WTC11 (cell line): ENCODE results near the gene CORO6. TPM values are rescaled to one million over a fixed set of nuclear protein-coding genes. Genes with fewer than 3 reads are reported as not detected.

Experiments
- ATAC-seq: fragments of 200-7000 bp; cut with Tn5 transposase; 2 replicates; pipeline ENCODE4 v1.10.0; 2021; ENCODE audit warnings: mild to moderate bottlenecking, moderate library complexity
- CTCF ChIA-PET: fragments of 300-600 bp; sonication (Branson Sonifier 250); formaldehyde crosslinking; loops from one replicate; lab custom pipeline; 2021; ENCODE audit warnings: antibody characterized with exemption; lab: Charles Lee
- POLR2A ChIA-PET: fragments of 350-600 bp; sonication (Branson Sonifier 250); formaldehyde crosslinking; loops from one replicate; lab custom pipeline; 2021; ENCODE audit warnings: antibody characterized with exemption; lab: Charles Lee
- DNase-seq: peaks from one replicate; pipeline ENCODE4 v3.0.0; 2021; ENCODE audit warnings: low spot score
- H3K27ac Mint-ChIP-seq: 2 replicates; pipeline ENCODE4 v1.8.0; 2021; ENCODE audit warnings: mixed read lengths
- H3K27me3 Mint-ChIP-seq: 2 replicates; pipeline ENCODE4 v1.8.0; 2021; ENCODE audit warnings: low read depth, mild to moderate bottlenecking, moderate library complexity, mixed read lengths
- H3K36me3 Mint-ChIP-seq: 2 replicates; pipeline ENCODE4 v1.8.0; 2021; ENCODE audit warnings: mixed read lengths
- H3K4me1 Mint-ChIP-seq: 2 replicates; pipeline ENCODE4 v1.8.0; 2022; ENCODE audit warnings: mixed read lengths
- H3K4me3 Mint-ChIP-seq: 2 replicates; pipeline ENCODE4 v1.8.0; 2021; ENCODE audit warnings: mild to moderate bottlenecking, moderate library complexity, mixed read lengths
- H3K9me3 Mint-ChIP-seq: 2 replicates; pipeline ENCODE4 v1.8.0; 2021; ENCODE audit warnings: mixed read lengths
- CTCF ChIP-seq: fragments of 200-600 bp; IDR thresholded peaks from 2 replicates; pipeline ENCODE4 v1.8.0; 2022; ENCODE audit warnings: antibody characterized with exemption
- HMGXB4 ChIP-seq: sonication (generic); formaldehyde crosslinking; IDR thresholded peaks from 2 replicates; pipeline ENCODE4 v1.8.1; 2023; ENCODE audit warnings: mild to moderate bottlenecking, moderate library complexity, missing genetic modification reagents
- USF2 ChIP-seq: sonication (generic); formaldehyde crosslinking; IDR thresholded peaks from 2 replicates; pipeline ENCODE4 v1.8.1; 2023; ENCODE audit warnings: mild to moderate bottlenecking, missing genetic modification reagents, moderate library complexity
- ZNF232 ChIP-seq: sonication (generic); formaldehyde crosslinking; IDR thresholded peaks from 2 replicates; pipeline ENCODE4 v1.8.0; 2022; ENCODE audit warnings: mild to moderate bottlenecking, missing genetic modification reagents
- ZNF317 ChIP-seq: sonication (generic); formaldehyde crosslinking; IDR thresholded peaks from 2 replicates; pipeline ENCODE4 v1.8.1; 2023; ENCODE audit warnings: low read depth, mild to moderate bottlenecking, moderate library complexity, missing genetic modification reagents, borderline replicate concordance
- ZNF396 ChIP-seq: fragments of 250-450 bp; sonication (Bioruptor Pico); IDR thresholded peaks from 2 replicates; pipeline ENCODE4 v1.8.0; 2021; ENCODE audit warnings: mild to moderate bottlenecking, moderate library complexity, borderline replicate concordance
- total RNA-seq: library from RNA; stranded (reverse); gene quantifications from 3 replicates; pipeline ENCODE4 v1.2.3, GENCODE V29; 2021
- TF ChIP-seq, protein P1 (sequence below): sonication (generic); formaldehyde crosslinking; IDR thresholded peaks from 2 replicates; pipeline ENCODE4 v1.8.0; 2022; ENCODE audit warnings: missing genetic modification reagents
- TF ChIP-seq, protein P2 (sequence below): sonication (generic); formaldehyde crosslinking; IDR thresholded peaks from 2 replicates; pipeline ENCODE4 v1.8.0; 2023; ENCODE audit warnings: mild to moderate bottlenecking, missing genetic modification reagents
- TF ChIP-seq, protein P3 (sequence below): sonication (generic); formaldehyde crosslinking; IDR thresholded peaks from 2 replicates; pipeline ENCODE4 v1.8.0; 2023; ENCODE audit warnings: missing genetic modification reagents
- TF ChIP-seq, protein P4 (sequence below): sonication (generic); formaldehyde crosslinking; IDR thresholded peaks from 2 replicates; pipeline ENCODE4 v1.8.1; 2023; ENCODE audit warnings: mild to moderate bottlenecking, missing genetic modification reagents
- TF ChIP-seq, protein P5 (sequence below): sonication (generic); formaldehyde crosslinking; conservative IDR thresholded peaks from 2 replicates; pipeline ENCODE4 v1.8.1; 2023; ENCODE audit warnings: mild to moderate bottlenecking, low read depth, missing genetic modification reagents, moderate library complexity
- TF ChIP-seq, protein P6 (sequence below): fragments of 250-450 bp; sonication (Bioruptor Pico); IDR thresholded peaks from 2 replicates; pipeline ENCODE4 v1.9.0; 2021; ENCODE audit warnings: mild to moderate bottlenecking, borderline replicate concordance

CORO6 gene
- total RNA-seq, 1 experiment from 2014 or later, result 8.9 TPM

DNA sequence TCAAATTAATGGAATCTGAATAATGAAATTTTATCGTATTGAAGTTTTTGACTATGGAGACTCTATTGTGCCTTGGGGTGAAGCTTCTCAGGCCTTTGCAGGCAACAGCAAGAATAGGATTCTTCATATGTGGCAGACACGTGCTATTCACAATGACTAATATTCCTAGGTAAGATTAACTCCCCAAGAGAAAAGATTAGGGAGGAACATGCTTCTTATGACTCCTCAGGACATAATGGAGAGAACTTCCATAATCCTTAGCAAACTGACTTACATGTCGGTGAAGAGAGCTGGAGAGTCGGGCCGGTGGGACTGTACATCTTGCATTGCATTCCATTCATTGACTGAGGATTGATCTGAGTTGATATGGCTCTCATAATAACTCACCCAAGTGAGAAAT, 48.9 kb upstream of the CORO6 start:
- H3K27ac Mint-ChIP-seq, result no peak overlapping the region
- no peak overlapping the region for H3K4me3 Mint-ChIP-seq
- ATAC-seq (no peak), DNase-seq (no peak)
- H3K9me3 Mint-ChIP-seq, result no peaks in the 10 kb centered on the region
- ChIA-PET CTCF (interaction anchor here (2.0 kb wide), 1 partner anchor 32 kb away, joined by 6 read pairs; no protein-coding TSS in a partner anchor), POLR2A (no interaction called here)
- TF ChIP-seq ZNF396 (CRISPR knock-in tag), result no peak
- no peak for TF ChIP-seq USF2 (CRISPR knock-in tag)
- TF ChIP-seq, protein P1, sequence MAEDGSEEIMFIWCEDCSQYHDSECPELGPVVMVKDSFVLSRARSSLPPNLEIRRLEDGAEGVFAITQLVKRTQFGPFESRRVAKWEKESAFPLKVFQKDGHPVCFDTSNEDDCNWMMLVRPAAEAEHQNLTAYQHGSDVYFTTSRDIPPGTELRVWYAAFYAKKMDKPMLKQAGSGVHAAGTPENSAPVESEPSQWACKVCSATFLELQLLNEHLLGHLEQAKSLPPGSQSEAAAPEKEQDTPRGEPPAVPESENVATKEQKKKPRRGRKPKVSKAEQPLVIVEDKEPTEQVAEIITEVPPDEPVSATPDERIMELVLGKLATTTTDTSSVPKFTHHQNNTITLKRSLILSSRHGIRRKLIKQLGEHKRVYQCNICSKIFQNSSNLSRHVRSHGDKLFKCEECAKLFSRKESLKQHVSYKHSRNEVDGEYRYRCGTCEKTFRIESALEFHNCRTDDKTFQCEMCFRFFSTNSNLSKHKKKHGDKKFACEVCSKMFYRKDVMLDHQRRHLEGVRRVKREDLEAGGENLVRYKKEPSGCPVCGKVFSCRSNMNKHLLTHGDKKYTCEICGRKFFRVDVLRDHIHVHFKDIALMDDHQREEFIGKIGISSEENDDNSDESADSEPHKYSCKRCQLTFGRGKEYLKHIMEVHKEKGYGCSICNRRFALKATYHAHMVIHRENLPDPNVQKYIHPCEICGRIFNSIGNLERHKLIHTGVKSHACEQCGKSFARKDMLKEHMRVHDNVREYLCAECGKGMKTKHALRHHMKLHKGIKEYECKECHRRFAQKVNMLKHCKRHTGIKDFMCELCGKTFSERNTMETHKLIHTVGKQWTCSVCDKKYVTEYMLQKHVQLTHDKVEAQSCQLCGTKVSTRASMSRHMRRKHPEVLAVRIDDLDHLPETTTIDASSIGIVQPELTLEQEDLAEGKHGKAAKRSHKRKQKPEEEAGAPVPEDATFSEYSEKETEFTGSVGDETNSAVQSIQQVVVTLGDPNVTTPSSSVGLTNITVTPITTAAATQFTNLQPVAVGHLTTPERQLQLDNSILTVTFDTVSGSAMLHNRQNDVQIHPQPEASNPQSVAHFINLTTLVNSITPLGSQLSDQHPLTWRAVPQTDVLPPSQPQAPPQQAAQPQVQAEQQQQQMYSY (CRISPR knock-in tag), result no peak
- TF ChIP-seq ZNF232 (CRISPR knock-in tag), result no peak
- H3K4me1 Mint-ChIP-seq, result peaks cover 6% of the 10 kb centered on the region; the same call in 1 of the 2 replicates
- no peaks in the 10 kb centered on the region for H3K27me3 Mint-ChIP-seq
- no peaks in the 10 kb centered on the region for H3K36me3 Mint-ChIP-seq

DNA sequence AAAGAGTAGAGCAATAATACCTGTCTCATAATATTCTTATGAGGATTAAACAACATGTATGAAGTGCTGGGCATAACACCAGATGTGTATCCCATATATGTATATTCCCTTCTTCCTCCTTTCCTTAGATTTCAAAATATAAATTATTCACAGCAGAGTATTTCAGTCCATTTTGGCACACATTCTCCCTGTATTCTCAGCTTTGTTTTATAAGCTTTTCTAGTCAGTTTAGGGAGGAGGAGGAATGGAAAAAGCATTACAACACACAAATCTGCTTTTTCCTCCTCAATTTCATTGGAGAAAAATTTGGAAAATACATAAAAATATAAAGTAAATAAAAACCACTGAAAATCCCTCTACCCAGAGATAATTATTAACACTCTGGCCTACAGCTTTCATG, 46.6 kb upstream of the CORO6 start:
- Mint-ChIP-seq H3K27me3 (no peaks in the 10 kb centered on the region), H3K9me3 (no peaks in the 10 kb centered on the region), H3K36me3 (peaks cover 3% of the 10 kb centered on the region; the same call in 1 of the 2 replicates), H3K27ac (no peak overlapping the region), H3K4me1 (peaks cover 6% of the 10 kb centered on the region; the same call in 1 of the 2 replicates)
- ATAC-seq, result no peak
- ChIA-PET CTCF (no interaction called here), POLR2A (no interaction called here)
- TF ChIP-seq HMGXB4 (no peak), CTCF (no peak), ZNF317 (CRISPR knock-in tag) (no peak)
- TF ChIP-seq, protein P2, sequence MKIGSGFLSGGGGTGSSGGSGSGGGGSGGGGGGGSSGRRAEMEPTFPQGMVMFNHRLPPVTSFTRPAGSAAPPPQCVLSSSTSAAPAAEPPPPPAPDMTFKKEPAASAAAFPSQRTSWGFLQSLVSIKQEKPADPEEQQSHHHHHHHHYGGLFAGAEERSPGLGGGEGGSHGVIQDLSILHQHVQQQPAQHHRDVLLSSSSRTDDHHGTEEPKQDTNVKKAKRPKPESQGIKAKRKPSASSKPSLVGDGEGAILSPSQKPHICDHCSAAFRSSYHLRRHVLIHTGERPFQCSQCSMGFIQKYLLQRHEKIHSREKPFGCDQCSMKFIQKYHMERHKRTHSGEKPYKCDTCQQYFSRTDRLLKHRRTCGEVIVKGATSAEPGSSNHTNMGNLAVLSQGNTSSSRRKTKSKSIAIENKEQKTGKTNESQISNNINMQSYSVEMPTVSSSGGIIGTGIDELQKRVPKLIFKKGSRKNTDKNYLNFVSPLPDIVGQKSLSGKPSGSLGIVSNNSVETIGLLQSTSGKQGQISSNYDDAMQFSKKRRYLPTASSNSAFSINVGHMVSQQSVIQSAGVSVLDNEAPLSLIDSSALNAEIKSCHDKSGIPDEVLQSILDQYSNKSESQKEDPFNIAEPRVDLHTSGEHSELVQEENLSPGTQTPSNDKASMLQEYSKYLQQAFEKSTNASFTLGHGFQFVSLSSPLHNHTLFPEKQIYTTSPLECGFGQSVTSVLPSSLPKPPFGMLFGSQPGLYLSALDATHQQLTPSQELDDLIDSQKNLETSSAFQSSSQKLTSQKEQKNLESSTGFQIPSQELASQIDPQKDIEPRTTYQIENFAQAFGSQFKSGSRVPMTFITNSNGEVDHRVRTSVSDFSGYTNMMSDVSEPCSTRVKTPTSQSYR (CRISPR knock-in tag), result no peak
- TF ChIP-seq, protein P3, sequence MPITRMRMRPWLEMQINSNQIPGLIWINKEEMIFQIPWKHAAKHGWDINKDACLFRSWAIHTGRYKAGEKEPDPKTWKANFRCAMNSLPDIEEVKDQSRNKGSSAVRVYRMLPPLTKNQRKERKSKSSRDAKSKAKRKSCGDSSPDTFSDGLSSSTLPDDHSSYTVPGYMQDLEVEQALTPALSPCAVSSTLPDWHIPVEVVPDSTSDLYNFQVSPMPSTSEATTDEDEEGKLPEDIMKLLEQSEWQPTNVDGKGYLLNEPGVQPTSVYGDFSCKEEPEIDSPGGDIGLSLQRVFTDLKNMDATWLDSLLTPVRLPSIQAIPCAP (CRISPR knock-in tag), result no peak
- TF ChIP-seq, protein P4, sequence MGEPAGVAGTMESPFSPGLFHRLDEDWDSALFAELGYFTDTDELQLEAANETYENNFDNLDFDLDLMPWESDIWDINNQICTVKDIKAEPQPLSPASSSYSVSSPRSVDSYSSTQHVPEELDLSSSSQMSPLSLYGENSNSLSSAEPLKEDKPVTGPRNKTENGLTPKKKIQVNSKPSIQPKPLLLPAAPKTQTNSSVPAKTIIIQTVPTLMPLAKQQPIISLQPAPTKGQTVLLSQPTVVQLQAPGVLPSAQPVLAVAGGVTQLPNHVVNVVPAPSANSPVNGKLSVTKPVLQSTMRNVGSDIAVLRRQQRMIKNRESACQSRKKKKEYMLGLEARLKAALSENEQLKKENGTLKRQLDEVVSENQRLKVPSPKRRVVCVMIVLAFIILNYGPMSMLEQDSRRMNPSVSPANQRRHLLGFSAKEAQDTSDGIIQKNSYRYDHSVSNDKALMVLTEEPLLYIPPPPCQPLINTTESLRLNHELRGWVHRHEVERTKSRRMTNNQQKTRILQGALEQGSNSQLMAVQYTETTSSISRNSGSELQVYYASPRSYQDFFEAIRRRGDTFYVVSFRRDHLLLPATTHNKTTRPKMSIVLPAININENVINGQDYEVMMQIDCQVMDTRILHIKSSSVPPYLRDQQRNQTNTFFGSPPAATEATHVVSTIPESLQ, result no peak
- TF ChIP-seq, protein P5, sequence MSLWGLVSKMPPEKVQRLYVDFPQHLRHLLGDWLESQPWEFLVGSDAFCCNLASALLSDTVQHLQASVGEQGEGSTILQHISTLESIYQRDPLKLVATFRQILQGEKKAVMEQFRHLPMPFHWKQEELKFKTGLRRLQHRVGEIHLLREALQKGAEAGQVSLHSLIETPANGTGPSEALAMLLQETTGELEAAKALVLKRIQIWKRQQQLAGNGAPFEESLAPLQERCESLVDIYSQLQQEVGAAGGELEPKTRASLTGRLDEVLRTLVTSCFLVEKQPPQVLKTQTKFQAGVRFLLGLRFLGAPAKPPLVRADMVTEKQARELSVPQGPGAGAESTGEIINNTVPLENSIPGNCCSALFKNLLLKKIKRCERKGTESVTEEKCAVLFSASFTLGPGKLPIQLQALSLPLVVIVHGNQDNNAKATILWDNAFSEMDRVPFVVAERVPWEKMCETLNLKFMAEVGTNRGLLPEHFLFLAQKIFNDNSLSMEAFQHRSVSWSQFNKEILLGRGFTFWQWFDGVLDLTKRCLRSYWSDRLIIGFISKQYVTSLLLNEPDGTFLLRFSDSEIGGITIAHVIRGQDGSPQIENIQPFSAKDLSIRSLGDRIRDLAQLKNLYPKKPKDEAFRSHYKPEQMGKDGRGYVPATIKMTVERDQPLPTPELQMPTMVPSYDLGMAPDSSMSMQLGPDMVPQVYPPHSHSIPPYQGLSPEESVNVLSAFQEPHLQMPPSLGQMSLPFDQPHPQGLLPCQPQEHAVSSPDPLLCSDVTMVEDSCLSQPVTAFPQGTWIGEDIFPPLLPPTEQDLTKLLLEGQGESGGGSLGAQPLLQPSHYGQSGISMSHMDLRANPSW (CRISPR knock-in tag), result no peak
- TF ChIP-seq, protein P6, sequence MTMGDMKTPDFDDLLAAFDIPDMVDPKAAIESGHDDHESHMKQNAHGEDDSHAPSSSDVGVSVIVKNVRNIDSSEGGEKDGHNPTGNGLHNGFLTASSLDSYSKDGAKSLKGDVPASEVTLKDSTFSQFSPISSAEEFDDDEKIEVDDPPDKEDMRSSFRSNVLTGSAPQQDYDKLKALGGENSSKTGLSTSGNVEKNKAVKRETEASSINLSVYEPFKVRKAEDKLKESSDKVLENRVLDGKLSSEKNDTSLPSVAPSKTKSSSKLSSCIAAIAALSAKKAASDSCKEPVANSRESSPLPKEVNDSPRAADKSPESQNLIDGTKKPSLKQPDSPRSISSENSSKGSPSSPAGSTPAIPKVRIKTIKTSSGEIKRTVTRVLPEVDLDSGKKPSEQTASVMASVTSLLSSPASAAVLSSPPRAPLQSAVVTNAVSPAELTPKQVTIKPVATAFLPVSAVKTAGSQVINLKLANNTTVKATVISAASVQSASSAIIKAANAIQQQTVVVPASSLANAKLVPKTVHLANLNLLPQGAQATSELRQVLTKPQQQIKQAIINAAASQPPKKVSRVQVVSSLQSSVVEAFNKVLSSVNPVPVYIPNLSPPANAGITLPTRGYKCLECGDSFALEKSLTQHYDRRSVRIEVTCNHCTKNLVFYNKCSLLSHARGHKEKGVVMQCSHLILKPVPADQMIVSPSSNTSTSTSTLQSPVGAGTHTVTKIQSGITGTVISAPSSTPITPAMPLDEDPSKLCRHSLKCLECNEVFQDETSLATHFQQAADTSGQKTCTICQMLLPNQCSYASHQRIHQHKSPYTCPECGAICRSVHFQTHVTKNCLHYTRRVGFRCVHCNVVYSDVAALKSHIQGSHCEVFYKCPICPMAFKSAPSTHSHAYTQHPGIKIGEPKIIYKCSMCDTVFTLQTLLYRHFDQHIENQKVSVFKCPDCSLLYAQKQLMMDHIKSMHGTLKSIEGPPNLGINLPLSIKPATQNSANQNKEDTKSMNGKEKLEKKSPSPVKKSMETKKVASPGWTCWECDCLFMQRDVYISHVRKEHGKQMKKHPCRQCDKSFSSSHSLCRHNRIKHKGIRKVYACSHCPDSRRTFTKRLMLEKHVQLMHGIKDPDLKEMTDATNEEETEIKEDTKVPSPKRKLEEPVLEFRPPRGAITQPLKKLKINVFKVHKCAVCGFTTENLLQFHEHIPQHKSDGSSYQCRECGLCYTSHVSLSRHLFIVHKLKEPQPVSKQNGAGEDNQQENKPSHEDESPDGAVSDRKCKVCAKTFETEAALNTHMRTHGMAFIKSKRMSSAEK (CRISPR knock-in tag), result no peak
- TF ChIP-seq, all 79 proteins: peak for 0
- no peak for DNase-seq
- no peak overlapping the region for H3K4me3 Mint-ChIP-seq
